K562 (cell line): ENCODE results near the gene SDS. TPM values are rescaled to one million over a fixed set of nuclear protein-coding genes. Genes with fewer than 3 reads are reported as not detected.

Source experiments
- ADNP ChIP-seq: fragments of 200-800 bp; sonication (Bioruptor generic); IDR thresholded peaks from 2 replicates; pipeline ENCODE4 v1.6.1; 2016; ENCODE audit warnings: missing genetic modification characterization, missing compliant biosample characterization
- BCOR ChIP-seq: fragments of 450-650 bp; IDR thresholded peaks from 2 replicates; pipeline ENCODE4 v1.6.1; 2016
- BHLHE40 ChIP-seq: IDR thresholded peaks from 2 replicates; pipeline ENCODE4 v1.6.1; 2011; ENCODE audit warnings: low read length, improper control_type of control experiment
- CBX1 ChIP-seq: sonication (generic); IDR thresholded peaks from 2 replicates; pipeline ENCODE4 v1.6.1; 2016; ENCODE audit warnings: antibody characterized with exemption, low read depth, mild to moderate bottlenecking
- EGR1 ChIP-seq: fragments of 450-650 bp; conservative IDR thresholded peaks from 2 replicates; pipeline ENCODE4 v1.6.1; 2017; ENCODE audit warnings: mild to moderate bottlenecking
- FOXM1 ChIP-seq, 2 experiments: fragments of 450-650 bp in 1 of 2; sonication (generic) in 1 of 2; formaldehyde crosslinking in 1 of 2; IDR thresholded peaks; 2 replicates each; pipeline versions ENCODE4 v1.6.1 to v1.9.0; 2017 to 2022; ENCODE audit warnings: low read depth in 2 of 2, mild to moderate bottlenecking in 2 of 2, missing genetic modification reagents in 1 of 2, moderate library complexity in 1 of 2
- GATAD2A ChIP-seq: fragments of 450-650 bp; IDR thresholded peaks from 2 replicates; pipeline ENCODE4 v1.6.1; 2017
- HDGF ChIP-seq: fragments of 450-650 bp; IDR thresholded peaks from 2 replicates; pipeline ENCODE4 v1.6.1; 2016
- HNRNPK ChIP-seq: fragments of 200-400 bp; formaldehyde crosslinking; IDR thresholded peaks from one replicate; pipeline ENCODE4 v1.6.1; 2018; ENCODE audit warnings: mild to moderate bottlenecking, low read depth, low read length; ENCODE audit not compliant: poor library complexity, severe bottlenecking
- JUN ChIP-seq, 2 experiments: sonication (generic) in 1 of 2; formaldehyde crosslinking in 1 of 2; IDR thresholded peaks; 2 replicates each; pipeline versions ENCODE4 v1.6.1 to v1.8.0; 2012 to 2022; ENCODE audit warnings: borderline replicate concordance in 2 of 2, mild to moderate bottlenecking in 2 of 2, improper control_type of control experiment in 1 of 2, low read depth in 1 of 2, low read length in 1 of 2, missing genetic modification reagents in 1 of 2
- JUND ChIP-seq, 2 experiments: IDR thresholded peaks; 2 replicates in 1 of 2; 3 replicates in 1 of 2; pipeline ENCODE4 v1.6.1; 2011; ENCODE audit warnings: borderline replicate concordance in 2 of 2, low read depth in 2 of 2, low read length in 2 of 2, improper control_type of control experiment in 1 of 2, missing biosample characterization in 1 of 2, missing genetic modification characterization in 1 of 2, missing genetic modification reagents in 1 of 2
- NFATC3 ChIP-seq: fragments of 450-650 bp; IDR thresholded peaks from 2 replicates; pipeline ENCODE4 v1.6.1; 2017; ENCODE audit warnings: mild to moderate bottlenecking
- POLR3G ChIP-seq: IDR thresholded peaks from 2 replicates; pipeline ENCODE4 v1.6.1; 2011; ENCODE audit not compliant: insufficient read length, insufficient replicate concordance; ENCODE audit errors: extremely low read depth
- ZBTB7A ChIP-seq: IDR thresholded peaks from 2 replicates; pipeline ENCODE4 v1.6.1; 2011; ENCODE audit warnings: low read depth, mild to moderate bottlenecking, low read length, moderate library complexity, borderline replicate concordance; ENCODE audit not compliant: control insufficient read depth
- ZFP36 ChIP-seq: fragments of 150-350 bp; IDR thresholded peaks from 2 replicates; pipeline ENCODE4 v1.6.1; 2018; ENCODE audit warnings: low read length, low read depth; ENCODE audit not compliant: partially characterized antibody
- ZNF77 ChIP-seq: fragments of 250-450 bp; sonication (Bioruptor Pico); IDR thresholded peaks from 2 replicates; pipeline ENCODE4 v1.5.0; 2020
- polyA plus RNA-seq, 8 experiments: library from polyadenylated mRNA; depleted of rRNA in 4 of 8; stranded (reverse) in 5 of 8; unstranded in 3 of 8; fragments of >200 nt; fragmentation: Nextera tagmentation in 2 of 8; fragmentation: Illumina TruSeq in 1 of 8; extraction: Ambion mirVana in 2 of 8; extraction: Trizol in 1 of 8; gene quantifications; 2 replicates each; pipeline versions ENCODE4 v1.2.1 to v1.2.3, GENCODE V29; 2011 to 2014; ENCODE audit warnings: inconsistent platforms in 1 of 8, missing spikeins in 1 of 8
- total RNA-seq, 7 experiments: library from RNA; depleted of rRNA in 6 of 7; stranded (reverse); fragments of >200 nt in 6 of 7; fragmentation: Illumina TruSeq in 2 of 7; extraction: Trizol in 2 of 7; gene quantifications; 2 replicates each; pipeline versions ENCODE4 v1.2.1 to v1.2.3, GENCODE V29; 2011 to 2021; ENCODE audit warnings: low replicate concordance in 1 of 7
- TF ChIP-seq, protein P1 (sequence below), 2 experiments: fragments of 450-650 bp in 1 of 2; sonication (generic) in 1 of 2; formaldehyde crosslinking; conservative IDR thresholded peaks; 2 replicates each; pipeline versions ENCODE4 v1.4.0 to v1.8.1; 2020 to 2022; ENCODE audit warnings: mild to moderate bottlenecking in 1 of 2, missing genetic modification reagents in 1 of 2
- TF ChIP-seq, protein P2 (sequence below): fragments of 200-800 bp; sonication (Bioruptor generic); IDR thresholded peaks from 2 replicates; pipeline ENCODE4 v1.6.1; 2017; ENCODE audit warnings: missing genetic modification characterization, missing compliant biosample characterization
- TF ChIP-seq, protein P3 (sequence below): fragments of 250-450 bp; sonication (Bioruptor Pico); IDR thresholded peaks from 2 replicates; pipeline ENCODE4 v1.4.0; 2020; ENCODE audit warnings: borderline replicate concordance
- TF ChIP-seq, protein P4 (sequence below): IDR thresholded peaks from 2 replicates; pipeline ENCODE4 v1.6.1; 2011; ENCODE audit warnings: borderline replicate concordance, low read depth, mild to moderate bottlenecking, moderate library complexity, low read length; ENCODE audit not compliant: insufficient read depth, poor library complexity, severe bottlenecking

The SDS gene
- total and polyA plus RNA-seq, 9 of the 15 experiments (the other 6 are each of a cell fraction or from before 2014, with no cell fraction given) = 0.07 to 1.1 (median 0.12) TPM; not detected in 1

DNA sequence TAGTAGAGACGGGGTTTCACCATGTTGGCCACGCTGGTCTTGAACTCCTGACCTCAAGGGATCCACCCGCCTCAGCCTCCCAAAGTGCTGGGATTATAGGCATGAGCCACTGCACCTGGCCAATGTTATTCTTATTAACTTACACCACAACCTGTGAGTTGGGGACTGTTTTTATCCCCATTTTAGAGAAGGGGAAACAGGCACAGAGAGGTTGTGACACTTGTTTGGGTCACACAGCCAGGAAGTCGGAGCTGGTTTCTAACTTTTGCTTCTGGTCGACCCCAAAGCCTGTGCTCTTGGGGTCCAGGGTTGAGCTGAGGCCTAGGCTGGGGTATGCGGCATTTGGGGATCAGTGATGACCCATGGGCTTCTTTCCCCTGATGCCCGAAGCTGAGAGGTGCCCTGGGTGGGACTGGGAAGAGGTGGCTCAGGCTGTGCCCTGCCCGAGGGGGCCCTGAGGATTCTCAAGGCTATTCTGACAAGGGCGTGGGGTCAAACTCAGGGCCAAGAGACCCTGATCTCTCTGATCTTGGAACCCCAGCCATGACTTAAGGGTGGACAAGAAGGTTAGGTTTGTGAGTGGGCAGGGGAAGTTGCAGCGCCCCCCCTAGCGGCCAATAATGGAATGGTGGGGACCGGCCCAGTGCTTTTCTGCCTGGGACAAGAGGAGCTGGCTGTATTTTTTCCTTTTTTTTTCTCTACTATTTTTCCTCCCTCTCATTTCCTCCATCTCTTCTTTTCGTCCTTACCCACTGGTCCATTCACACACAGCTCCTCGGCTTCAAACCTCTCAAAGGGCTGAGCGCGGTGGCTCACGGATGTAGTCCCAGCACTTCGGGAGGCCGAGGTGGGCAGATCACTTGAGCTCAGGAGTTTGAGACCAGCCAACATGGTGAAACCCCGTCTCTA is 21.5 kb upstream of the SDS start (continued):
- no peak for TF ChIP-seq JUN (IDR thresholded peaks at IDR 0.05; ENCODE audit: borderline replicate concordance, low read depth, low read length)
- no peak for TF ChIP-seq JUN (CRISPR knock-in tag; IDR thresholded peaks at IDR 0.05; ENCODE audit: borderline replicate concordance)
- TF ChIP-seq, protein P1, sequence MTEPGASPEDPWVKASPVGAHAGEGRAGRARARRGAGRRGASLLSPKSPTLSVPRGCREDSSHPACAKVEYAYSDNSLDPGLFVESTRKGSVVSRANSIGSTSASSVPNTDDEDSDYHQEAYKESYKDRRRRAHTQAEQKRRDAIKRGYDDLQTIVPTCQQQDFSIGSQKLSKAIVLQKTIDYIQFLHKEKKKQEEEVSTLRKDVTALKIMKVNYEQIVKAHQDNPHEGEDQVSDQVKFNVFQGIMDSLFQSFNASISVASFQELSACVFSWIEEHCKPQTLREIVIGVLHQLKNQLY (CRISPR knock-in tag; conservative IDR thresholded peaks at IDR 0.05) = no peak
- TF ChIP-seq HNRNPK = no peak
- TF ChIP-seq CBX1 = peak; percentile 89
- no peak for TF ChIP-seq FOXM1 (IDR thresholded peaks at IDR 0.05; ENCODE audit: low read depth)
- TF ChIP-seq FOXM1 (CRISPR knock-in tag; IDR thresholded peaks at IDR 0.05; ENCODE audit: low read depth) = no peak
- peak; percentile 96 for TF ChIP-seq ADNP
- peak; percentile 68; the same call in 1 of the 2 replicates for TF ChIP-seq ZBTB7A
- no peak for TF ChIP-seq GATAD2A
- TF ChIP-seq, protein P2, sequence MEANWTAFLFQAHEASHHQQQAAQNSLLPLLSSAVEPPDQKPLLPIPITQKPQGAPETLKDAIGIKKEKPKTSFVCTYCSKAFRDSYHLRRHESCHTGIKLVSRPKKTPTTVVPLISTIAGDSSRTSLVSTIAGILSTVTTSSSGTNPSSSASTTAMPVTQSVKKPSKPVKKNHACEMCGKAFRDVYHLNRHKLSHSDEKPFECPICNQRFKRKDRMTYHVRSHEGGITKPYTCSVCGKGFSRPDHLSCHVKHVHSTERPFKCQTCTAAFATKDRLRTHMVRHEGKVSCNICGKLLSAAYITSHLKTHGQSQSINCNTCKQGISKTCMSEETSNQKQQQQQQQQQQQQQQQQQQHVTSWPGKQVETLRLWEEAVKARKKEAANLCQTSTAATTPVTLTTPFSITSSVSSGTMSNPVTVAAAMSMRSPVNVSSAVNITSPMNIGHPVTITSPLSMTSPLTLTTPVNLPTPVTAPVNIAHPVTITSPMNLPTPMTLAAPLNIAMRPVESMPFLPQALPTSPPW (CRISPR knock-in tag) = peak; percentile 20; the same call in 1 of the 2 replicates
- TF ChIP-seq HDGF = 0 out of 2 replicates have a peak, but pooled peaks have one; percentile 78
- TF ChIP-seq NFATC3 = no peak
- peak; percentile 39 for TF ChIP-seq EGR1
- TF ChIP-seq, protein P3, sequence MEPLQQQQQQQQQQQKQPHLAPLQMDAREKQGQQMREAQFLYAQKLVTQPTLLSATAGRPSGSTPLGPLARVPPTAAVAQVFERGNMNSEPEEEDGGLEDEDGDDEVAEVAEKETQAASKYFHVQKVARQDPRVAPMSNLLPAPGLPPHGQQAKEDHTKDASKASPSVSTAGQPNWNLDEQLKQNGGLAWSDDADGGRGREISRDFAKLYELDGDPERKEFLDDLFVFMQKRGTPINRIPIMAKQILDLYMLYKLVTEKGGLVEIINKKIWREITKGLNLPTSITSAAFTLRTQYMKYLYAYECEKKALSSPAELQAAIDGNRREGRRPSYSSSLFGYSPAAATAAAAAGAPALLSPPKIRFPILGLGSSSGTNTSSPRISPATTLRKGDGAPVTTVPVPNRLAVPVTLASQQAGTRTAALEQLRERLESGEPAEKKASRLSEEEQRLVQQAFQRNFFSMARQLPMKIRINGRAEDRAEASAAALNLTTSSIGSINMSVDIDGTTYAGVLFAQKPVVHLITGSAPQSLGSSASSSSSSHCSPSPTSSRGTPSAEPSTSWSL (CRISPR knock-in tag) = no peak
- TF ChIP-seq ZNF77 (CRISPR knock-in tag) = no peak
- TF ChIP-seq BCOR = peak; percentile 99
- 0 out of 2 replicates have a peak, but pooled peaks have one; percentile 11 for TF ChIP-seq JUND (IDR thresholded peaks at IDR 0.05; ENCODE audit: borderline replicate concordance, low read depth, low read length)
- no peak for TF ChIP-seq JUND (tag; IDR thresholded peaks at IDR 0.05; ENCODE audit: borderline replicate concordance, low read depth, low read length)
- TF ChIP-seq BHLHE40 = no peak
- peak; percentile 86 for TF ChIP-seq ZFP36
- TF ChIP-seq, protein P4, sequence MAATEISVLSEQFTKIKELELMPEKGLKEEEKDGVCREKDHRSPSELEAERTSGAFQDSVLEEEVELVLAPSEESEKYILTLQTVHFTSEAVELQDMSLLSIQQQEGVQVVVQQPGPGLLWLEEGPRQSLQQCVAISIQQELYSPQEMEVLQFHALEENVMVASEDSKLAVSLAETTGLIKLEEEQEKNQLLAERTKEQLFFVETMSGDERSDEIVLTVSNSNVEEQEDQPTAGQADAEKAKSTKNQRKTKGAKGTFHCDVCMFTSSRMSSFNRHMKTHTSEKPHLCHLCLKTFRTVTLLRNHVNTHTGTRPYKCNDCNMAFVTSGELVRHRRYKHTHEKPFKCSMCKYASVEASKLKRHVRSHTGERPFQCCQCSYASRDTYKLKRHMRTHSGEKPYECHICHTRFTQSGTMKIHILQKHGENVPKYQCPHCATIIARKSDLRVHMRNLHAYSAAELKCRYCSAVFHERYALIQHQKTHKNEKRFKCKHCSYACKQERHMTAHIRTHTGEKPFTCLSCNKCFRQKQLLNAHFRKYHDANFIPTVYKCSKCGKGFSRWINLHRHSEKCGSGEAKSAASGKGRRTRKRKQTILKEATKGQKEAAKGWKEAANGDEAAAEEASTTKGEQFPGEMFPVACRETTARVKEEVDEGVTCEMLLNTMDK = peak; percentile 41
- no peak for TF ChIP-seq POLR3G
